HepG2 (cell line): ENCODE data around the gene RAB3A. TPM values are rescaled to one million over a fixed set of nuclear protein-coding genes. Genes with fewer than 3 reads are reported as not detected.

Source experiments
- AGO2 ChIP-seq: fragments of 200-400 bp; formaldehyde crosslinking; optimal IDR thresholded peaks from 2 replicates; pipeline ENCODE3; 2017; ENCODE audit warnings: mild to moderate bottlenecking, low read depth, low read length, moderate library complexity
- EED ChIP-seq: sonication (generic); formaldehyde crosslinking; IDR thresholded peaks from 2 replicates; pipeline ENCODE4 v1.5.0; 2020; ENCODE audit warnings: mild to moderate bottlenecking, missing genetic modification reagents
- FLYWCH1 ChIP-seq: sonication (generic); formaldehyde crosslinking; IDR thresholded peaks from 2 replicates; pipeline ENCODE4 v1.8.1; 2023; ENCODE audit warnings: mild to moderate bottlenecking, missing genetic modification reagents
- HINFP ChIP-seq: sonication (generic); formaldehyde crosslinking; IDR thresholded peaks from 2 replicates; pipeline ENCODE4 v1.4.0; 2020; ENCODE audit warnings: low read depth, mild to moderate bottlenecking, missing genetic modification reagents
- KDM1A ChIP-seq: IDR thresholded peaks from 2 replicates; pipeline ENCODE4 v1.6.1; 2016; ENCODE audit warnings: missing compliant biosample characterization
- MZF1 ChIP-seq: sonication (generic); formaldehyde crosslinking; IDR thresholded peaks from 2 replicates; pipeline ENCODE4 v1.8.1; 2023; ENCODE audit warnings: mild to moderate bottlenecking, missing genetic modification reagents, borderline replicate concordance
- REPIN1 ChIP-seq: sonication (generic); formaldehyde crosslinking; IDR thresholded peaks from 2 replicates; pipeline ENCODE4 v1.8.0; 2022; ENCODE audit warnings: missing genetic modification reagents, low read depth, mild to moderate bottlenecking, borderline replicate concordance
- SRSF4 ChIP-seq: fragments of 200-400 bp; formaldehyde crosslinking; IDR thresholded peaks from one replicate; pipeline ENCODE4 v1.6.1; 2018; ENCODE audit warnings: mild to moderate bottlenecking, low read depth, low read length, moderate library complexity; ENCODE audit not compliant: poor library complexity, severe bottlenecking
- TP53 ChIP-seq: sonication (generic); formaldehyde crosslinking; conservative IDR thresholded peaks from 2 replicates; pipeline ENCODE4 v1.4.0; 2020; ENCODE audit warnings: missing genetic modification reagents
- ZBTB33 ChIP-seq: sonication (generic); formaldehyde crosslinking; IDR thresholded peaks from 2 replicates; pipeline ENCODE4 v1.4.0; 2020; ENCODE audit warnings: missing genetic modification reagents
- ZBTB34 ChIP-seq: sonication (generic); formaldehyde crosslinking; IDR thresholded peaks from 2 replicates; pipeline ENCODE4 v1.8.0; 2022; ENCODE audit warnings: mild to moderate bottlenecking, missing genetic modification reagents
- ZNF280D ChIP-seq: sonication (generic); formaldehyde crosslinking; IDR thresholded peaks from 2 replicates; pipeline ENCODE4 v1.5.1; 2020; ENCODE audit warnings: mild to moderate bottlenecking, missing genetic modification reagents
- ZNF333 ChIP-seq: sonication (generic); formaldehyde crosslinking; IDR thresholded peaks from 2 replicates; pipeline ENCODE4 v1.4.0; 2020; ENCODE audit warnings: mild to moderate bottlenecking, missing genetic modification reagents, borderline replicate concordance
- ZNF503 ChIP-seq: sonication (generic); formaldehyde crosslinking; IDR thresholded peaks from 2 replicates; pipeline ENCODE4 v1.4.0; 2020; ENCODE audit warnings: missing genetic modification reagents
- ZNF629 ChIP-seq: sonication (generic); formaldehyde crosslinking; conservative IDR thresholded peaks from 2 replicates; pipeline ENCODE4 v1.5.0; 2020; ENCODE audit warnings: missing genetic modification reagents
- ZNF737 ChIP-seq: sonication (generic); formaldehyde crosslinking; IDR thresholded peaks from 2 replicates; pipeline ENCODE4 v1.5.0; 2020; ENCODE audit warnings: missing genetic modification reagents, mild to moderate bottlenecking, borderline replicate concordance
- ZNF740 ChIP-seq: sonication (generic); formaldehyde crosslinking; IDR thresholded peaks from 2 replicates; pipeline ENCODE4 v1.4.0; 2020; ENCODE audit warnings: missing genetic modification reagents
- ZNF83 ChIP-seq: sonication (generic); formaldehyde crosslinking; IDR thresholded peaks from 2 replicates; pipeline ENCODE4 v1.4.0; 2020; ENCODE audit warnings: missing genetic modification reagents, mild to moderate bottlenecking, borderline replicate concordance
- ZZZ3 ChIP-seq: sonication (generic); formaldehyde crosslinking; IDR thresholded peaks from 2 replicates; pipeline ENCODE4 v1.4.0; 2020; ENCODE audit warnings: missing genetic modification reagents, mild to moderate bottlenecking, borderline replicate concordance
- polyA plus RNA-seq, 8 experiments: library from polyadenylated mRNA; depleted of rRNA in 3 of 8; stranded (reverse) in 7 of 8; unstranded in 1 of 8; fragments of >200 nt; fragmentation: Illumina TruSeq in 4 of 8; extraction: Trizol in 4 of 8; gene quantifications; 2 replicates each; pipeline versions ENCODE4 v1.2.1 to v1.2.3, GENCODE V29; 2011 to 2016; ENCODE audit warnings: low read depth in 4 of 8, missing spikeins in 1 of 8, mixed read lengths in 1 of 8; ENCODE audit not compliant: insufficient read depth in 1 of 8
- total RNA-seq, 5 experiments: library from RNA; depleted of rRNA; stranded (reverse); fragments of >200 nt; fragmentation: Illumina TruSeq; extraction: Trizol; gene quantifications; 2 replicates each; pipeline ENCODE4 v1.2.3, GENCODE V29; 2016; ENCODE audit warnings: low read depth in 1 of 5

Gene RAB3A
- total and polyA plus RNA-seq, 2 of the 13 experiments (the other 11 are each of a cell fraction or from before 2014, with no cell fraction given), result 0.58 to 0.98 TPM

GRCh38 chr19:18203863-18204393, at the start of gene RAB3A (continued):
- TF ChIP-seq ZBTB34 (CRISPR knock-in tag), result no peak
- TF ChIP-seq ZNF740 (CRISPR knock-in tag), result no peak
- TF ChIP-seq ZBTB33, result no peak
- TF ChIP-seq ZZZ3 (CRISPR knock-in tag), result no peak
- TF ChIP-seq MZF1 (CRISPR knock-in tag), result no peak
- no peak for TF ChIP-seq ZNF83 (CRISPR knock-in tag)
- peak; percentile 72; the same call in 1 of the 2 replicates for TF ChIP-seq ZNF333 (CRISPR knock-in tag)
- TF ChIP-seq SRSF4, result no peak
- TF ChIP-seq ZNF629, result no peak
- no peak for TF ChIP-seq EED (CRISPR knock-in tag)
- no peak for TF ChIP-seq ZNF737
- no peak for TF ChIP-seq KDM1A
- no peak for TF ChIP-seq FLYWCH1 (CRISPR knock-in tag)
- no peak for TF ChIP-seq REPIN1 (CRISPR knock-in tag)
- no peak for TF ChIP-seq AGO2
- TF ChIP-seq TP53, result no peak
- peak; percentile 30; the same call in 1 of the 2 replicates for TF ChIP-seq ZNF503
- TF ChIP-seq ZNF280D (CRISPR knock-in tag), result no peak
- peak; percentile 50; the same call in 1 of the 2 replicates for TF ChIP-seq HINFP (CRISPR knock-in tag)
